Neural progenitor cell (in vitro differentiated cells): ENCODE results near the gene FSTL5.

Experiments used
- EZH2 ChIP-seq: fragments of 200-600 bp; sonication (generic); IDR thresholded peaks from 2 replicates; pipeline ENCODE4 v1.6.1; 2017; ENCODE audit warnings: antibody characterized with exemption, mild to moderate bottlenecking, moderate library complexity
- EZH2phosphoT487 ChIP-seq: fragments of 200-600 bp; sonication (generic); IDR thresholded peaks from 2 replicates; pipeline ENCODE4 v1.6.1; 2017; ENCODE audit warnings: antibody characterized with exemption
- TF ChIP-seq, protein P1 (sequence below): fragments of 200-600 bp; sonication (generic); IDR thresholded peaks from 2 replicates; pipeline ENCODE4 v1.5.1; 2017; ENCODE audit warnings: antibody characterized with exemption, mild to moderate bottlenecking

- TF ChIP-seq, protein P1, sequence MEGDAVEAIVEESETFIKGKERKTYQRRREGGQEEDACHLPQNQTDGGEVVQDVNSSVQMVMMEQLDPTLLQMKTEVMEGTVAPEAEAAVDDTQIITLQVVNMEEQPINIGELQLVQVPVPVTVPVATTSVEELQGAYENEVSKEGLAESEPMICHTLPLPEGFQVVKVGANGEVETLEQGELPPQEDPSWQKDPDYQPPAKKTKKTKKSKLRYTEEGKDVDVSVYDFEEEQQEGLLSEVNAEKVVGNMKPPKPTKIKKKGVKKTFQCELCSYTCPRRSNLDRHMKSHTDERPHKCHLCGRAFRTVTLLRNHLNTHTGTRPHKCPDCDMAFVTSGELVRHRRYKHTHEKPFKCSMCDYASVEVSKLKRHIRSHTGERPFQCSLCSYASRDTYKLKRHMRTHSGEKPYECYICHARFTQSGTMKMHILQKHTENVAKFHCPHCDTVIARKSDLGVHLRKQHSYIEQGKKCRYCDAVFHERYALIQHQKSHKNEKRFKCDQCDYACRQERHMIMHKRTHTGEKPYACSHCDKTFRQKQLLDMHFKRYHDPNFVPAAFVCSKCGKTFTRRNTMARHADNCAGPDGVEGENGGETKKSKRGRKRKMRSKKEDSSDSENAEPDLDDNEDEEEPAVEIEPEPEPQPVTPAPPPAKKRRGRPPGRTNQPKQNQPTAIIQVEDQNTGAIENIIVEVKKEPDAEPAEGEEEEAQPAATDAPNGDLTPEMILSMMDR, result no peak
- no peak for TF ChIP-seq EZH2
- no peak for TF ChIP-seq EZH2phosphoT487
These were observed 370.8 kb downstream of the FSTL5 start for GRCh38 chr4:161792991-161793390.
